HCT116 (cell line): ENCODE data around the gene SPATA19. TPM values are rescaled to one million over a fixed set of nuclear protein-coding genes. Genes with fewer than 3 reads are reported as not detected.

Experiments
- ATAC-seq: fragments of 200-7000 bp; cut with Tn5 transposase; 2 replicates; pipeline ENCODE4 v1.9.1; 2020; ENCODE audit warnings: mild to moderate bottlenecking, moderate library complexity
- BruUV-seq: library from RNA; stranded (reverse); fragments of 400-500 nt; replicated peaks from 2 replicates; lab custom pipeline; 2021; lab: Mats Ljungman, UMichigan
- CTCF ChIA-PET: fragments of 300-600 bp; sonication (Branson Sonifier 250); formaldehyde crosslinking; loops from one replicate; lab custom pipeline; 2021; ENCODE audit warnings: antibody characterized with exemption; lab: Charles Lee
- POLR2A ChIA-PET: fragments of 300-600, 350-600 bp; sonication (Branson Sonifier 250); formaldehyde crosslinking; loops from one replicate; lab custom pipeline; 2021; ENCODE audit warnings: antibody characterized with exemption; lab: Charles Lee
- RAD21 ChIA-PET, 2 experiments: fragments of 300-600 bp; sonication (Branson Sonifier 250); formaldehyde crosslinking; loops; one replicate each; lab custom pipeline; 2023; ENCODE audit warnings: low total read pairs in 2 of 2; ENCODE audit not compliant: uncharacterized antibody in 2 of 2, unreplicated experiment in 2 of 2, low non-redundant PET in 1 of 2; lab: Charles Lee
- DNase-seq: peaks from one replicate; pipeline ENCODE4 v3.0.0-alpha.2; 2010; ENCODE audit warnings: low read depth, low spot score
- H2AFZ ChIP-seq: fragments of 200-600 bp; shearing (Covaris generic), sonication (generic); 2 replicates; pipeline ENCODE4 v1.6.1; 2017; ENCODE audit warnings: low read depth, mixed run types, mixed read lengths, antibody characterized with exemption, low read length; ENCODE audit not compliant: poor library complexity, severe bottlenecking
- H3K27ac ChIP-seq: 2 replicates; pipeline ENCODE4 v1.5.1; 2012; ENCODE audit warnings: low read depth, low read length
- H3K27me3 ChIP-seq: fragments of 200-600 bp; sonication (generic); 2 replicates; pipeline ENCODE4 v1.6.1; 2016; ENCODE audit warnings: mixed run types, low read length, mixed read lengths; ENCODE audit not compliant: insufficient read depth
- H3K36me3 ChIP-seq, 2 experiments: fragments of 200-500 bp in 1 of 2; fragments of 200-600 bp in 1 of 2; sonication (Bioruptor generic) in 1 of 2; sonication (generic) in 1 of 2; 2 replicates each; pipeline versions ENCODE4 v1.5.1 to v1.6.1; 2014 to 2016; ENCODE audit warnings: low read length in 2 of 2, inconsistent platforms in 1 of 2, mixed read lengths in 1 of 2, mixed run types in 1 of 2; ENCODE audit not compliant: insufficient read depth in 2 of 2, control insufficient read depth in 1 of 2
- H3K4me1 ChIP-seq, 2 experiments: fragments of 200-600 bp in 1 of 2; sonication (generic) in 1 of 2; 2 replicates each; pipeline versions ENCODE4 v1.5.1 to v1.6.1; 2012 to 2017; ENCODE audit warnings: low read length in 2 of 2, inconsistent platforms in 1 of 2, mild to moderate bottlenecking in 1 of 2, mixed read lengths in 1 of 2, mixed run types in 1 of 2, moderate library complexity in 1 of 2; ENCODE audit not compliant: insufficient read depth in 2 of 2, control insufficient read depth in 1 of 2
- H3K4me2 ChIP-seq: fragments of 200-600 bp; sonication (generic); 2 replicates; pipeline ENCODE4 v1.6.1; 2017; ENCODE audit warnings: mixed run types, low read length, mixed read lengths
- H3K4me3 ChIP-seq, 2 experiments: fragments of 200-600 bp in 1 of 2; sonication (generic) in 1 of 2; replicated peaks in 1 of 2; 2 replicates each; pipeline ENCODE4 v1.5.1; 2011 to 2016; ENCODE audit warnings: low read length in 2 of 2, control low read depth in 1 of 2, low read depth in 1 of 2, mild to moderate bottlenecking in 1 of 2, mixed read lengths in 1 of 2, mixed run types in 1 of 2
- H3K79me2 ChIP-seq: fragments of 200-600 bp; sonication (generic); 2 replicates; pipeline ENCODE4 v1.6.1; 2017; ENCODE audit warnings: mild to moderate bottlenecking, mixed run types, low read length, moderate library complexity, mixed read lengths; ENCODE audit not compliant: insufficient read depth
- H3K9ac ChIP-seq: fragments of 200-600 bp; sonication (generic); 2 replicates; pipeline ENCODE4 v1.6.1; 2016; ENCODE audit warnings: low read length, mixed read lengths
- H3K9me2 ChIP-seq: fragments of 200-600 bp; sonication (generic), shearing (Covaris generic); 2 replicates; pipeline ENCODE4 v1.6.1; 2017; ENCODE audit warnings: mixed run types, mild to moderate bottlenecking, moderate library complexity; ENCODE audit not compliant: insufficient read depth
- H3K9me3 ChIP-seq, 2 experiments: fragments of 200-500 bp in 1 of 2; fragments of 200-600 bp in 1 of 2; sonication (Bioruptor generic) in 1 of 2; sonication (generic) in 1 of 2; 2 replicates each; pipeline ENCODE4 v1.6.1; 2014 to 2017; ENCODE audit warnings: low read length in 2 of 2, mixed read lengths in 2 of 2, inconsistent platforms in 1 of 2, low read depth in 1 of 2, mild to moderate bottlenecking in 1 of 2, mixed run types in 1 of 2, moderate library complexity in 1 of 2; ENCODE audit not compliant: control insufficient read depth in 1 of 2, insufficient read depth in 1 of 2
- H4K20me1 ChIP-seq: fragments of 200-600 bp; sonication (generic), shearing (Covaris generic); 2 replicates; pipeline ENCODE4 v1.6.1; 2017; ENCODE audit warnings: mixed run types, mild to moderate bottlenecking, moderate library complexity; ENCODE audit not compliant: insufficient read depth
- CBX3 ChIP-seq: IDR thresholded peaks from 2 replicates; pipeline ENCODE4 v1.6.1; 2012; ENCODE audit warnings: low read depth
- CEBPB ChIP-seq: IDR thresholded peaks from 2 replicates; pipeline ENCODE4 v1.6.1; 2012; ENCODE audit warnings: low read depth
- EGR1 ChIP-seq: IDR thresholded peaks from 2 replicates; pipeline ENCODE4 v1.6.1; 2012; ENCODE audit warnings: low read depth
- JUND ChIP-seq: IDR thresholded peaks from 2 replicates; pipeline ENCODE4 v1.6.1; 2012
- POLR2AphosphoS5 ChIP-seq: IDR thresholded peaks from 2 replicates; pipeline ENCODE4 v1.6.1; 2011; ENCODE audit warnings: mild to moderate bottlenecking, low read depth, low read length, moderate library complexity
- RAD21 ChIP-seq: IDR thresholded peaks from 2 replicates; pipeline ENCODE4 v1.6.1; 2012; ENCODE audit warnings: low read depth, mild to moderate bottlenecking
- SRF ChIP-seq: IDR thresholded peaks from 2 replicates; pipeline ENCODE4 v1.6.1; 2012; ENCODE audit warnings: low read depth
- TCF7L2 ChIP-seq: IDR thresholded peaks from 2 replicates; pipeline ENCODE4 v1.7.0; 2011; ENCODE audit warnings: borderline replicate concordance, inconsistent platforms; ENCODE audit not compliant: insufficient read depth, insufficient read length; ENCODE audit errors: extremely low read depth
- ZNF274 ChIP-seq: fragments of 200-500 bp; sonication (Bioruptor generic); IDR thresholded peaks from 2 replicates; pipeline ENCODE4 v1.6.1; 2014; ENCODE audit warnings: mild to moderate bottlenecking, low read depth, low read length, inconsistent platforms
- intact Hi-C: fragments of 100-400 bp; cut with micrococcal nuclease; formaldehyde crosslinking; loops from 2 replicates; pipeline ENCODE4 v1.10.0; 2022
- total RNA-seq: library from RNA; stranded (reverse); gene quantifications from one replicate; pipeline ENCODE4 v1.2.1, GENCODE V29; 2021; ENCODE audit not compliant: unreplicated experiment
- TF ChIP-seq, protein P1 (sequence below): IDR thresholded peaks from 2 replicates; pipeline ENCODE4 v1.6.1; 2011; ENCODE audit warnings: mild to moderate bottlenecking, low read length, moderate library complexity; ENCODE audit not compliant: insufficient replicate concordance; ENCODE audit errors: extremely low read depth
- TF ChIP-seq, protein P2 (sequence below), 3 experiments: fragments of 200-600 bp in 1 of 3; sonication (generic) in 1 of 3; IDR thresholded peaks in 2 of 3; conservative IDR thresholded peaks in 1 of 3; 2 replicates each; pipeline ENCODE4 v1.5.1; 2012 to 2017; ENCODE audit warnings: low read depth in 2 of 3, low read length in 2 of 3, antibody characterized with exemption in 1 of 3, borderline replicate concordance in 1 of 3, control low read depth in 1 of 3, mild to moderate bottlenecking in 1 of 3, mixed read lengths in 1 of 3, mixed run types in 1 of 3, moderate library complexity in 1 of 3; ENCODE audit not compliant: insufficient read depth in 1 of 3
- TF ChIP-seq, protein P3 (sequence below): IDR thresholded peaks from 2 replicates; pipeline ENCODE4 v1.6.1; 2012

SPATA19 gene
- total RNA-seq, 1 experiment from 2014 or later, result not detected

DNA sequence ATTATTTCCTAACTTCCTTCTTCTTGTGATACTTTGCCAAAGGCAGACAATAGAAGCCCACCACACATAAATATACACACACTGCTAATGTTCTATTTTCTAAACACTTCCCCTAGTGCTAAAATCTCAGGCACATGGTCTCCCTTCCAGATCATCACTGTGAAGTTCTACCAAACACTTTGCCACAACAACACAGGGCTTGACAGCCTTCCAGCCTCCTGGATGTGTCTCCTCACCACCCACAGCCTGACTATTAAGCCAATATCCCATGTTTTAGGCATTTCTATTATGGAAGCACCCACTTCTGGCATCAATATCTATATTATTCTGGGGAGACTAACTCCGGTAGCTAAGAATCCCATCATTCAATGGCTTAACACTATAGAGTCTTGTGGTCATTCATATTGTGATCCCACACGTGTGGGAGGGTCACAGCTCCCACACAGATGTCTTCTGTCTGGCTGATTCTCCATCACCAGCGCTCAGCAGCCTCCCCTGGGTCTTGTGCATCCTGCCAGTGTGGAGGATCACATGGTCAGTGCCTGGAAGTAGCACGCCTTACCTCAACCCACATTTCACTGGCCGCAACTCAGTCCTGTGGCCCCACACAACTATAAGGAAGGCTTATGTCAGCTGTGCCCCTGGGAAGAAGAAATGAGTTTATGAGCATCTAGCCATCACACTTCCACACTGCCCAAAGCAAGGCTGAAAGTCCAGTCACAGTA lies 29.0 kb downstream of the SPATA19 start:
- Histone ChIP-seq H3K9me3 (no peaks in the 10 kb centered on the region), H3K4me1 (no peaks in the 10 kb centered on the region), H3K27me3 (peaks cover 8% of the 10 kb centered on the region; the same call in 1 of the 2 replicates), H3K9ac (no peak overlapping the region), H3K9me2 (no peaks in the 10 kb centered on the region), H4K20me1 (no peaks in the 10 kb centered on the region), H3K36me3 (no peaks in the 10 kb centered on the region), H2AFZ (no peak overlapping the region), H3K27ac (no peak overlapping the region), H3K4me3 (no peak overlapping the region), H3K4me2 (no peak overlapping the region), H3K79me2 (no peaks in the 10 kb centered on the region)
- intact Hi-C loops, result no loop called here
- no peak for ATAC-seq
- ChIA-PET CTCF (no interaction called here), POLR2A (no interaction called here), RAD21 (no interaction called here)
- BruUV-seq, result no TSS peak
- TF ChIP-seq, protein P1, sequence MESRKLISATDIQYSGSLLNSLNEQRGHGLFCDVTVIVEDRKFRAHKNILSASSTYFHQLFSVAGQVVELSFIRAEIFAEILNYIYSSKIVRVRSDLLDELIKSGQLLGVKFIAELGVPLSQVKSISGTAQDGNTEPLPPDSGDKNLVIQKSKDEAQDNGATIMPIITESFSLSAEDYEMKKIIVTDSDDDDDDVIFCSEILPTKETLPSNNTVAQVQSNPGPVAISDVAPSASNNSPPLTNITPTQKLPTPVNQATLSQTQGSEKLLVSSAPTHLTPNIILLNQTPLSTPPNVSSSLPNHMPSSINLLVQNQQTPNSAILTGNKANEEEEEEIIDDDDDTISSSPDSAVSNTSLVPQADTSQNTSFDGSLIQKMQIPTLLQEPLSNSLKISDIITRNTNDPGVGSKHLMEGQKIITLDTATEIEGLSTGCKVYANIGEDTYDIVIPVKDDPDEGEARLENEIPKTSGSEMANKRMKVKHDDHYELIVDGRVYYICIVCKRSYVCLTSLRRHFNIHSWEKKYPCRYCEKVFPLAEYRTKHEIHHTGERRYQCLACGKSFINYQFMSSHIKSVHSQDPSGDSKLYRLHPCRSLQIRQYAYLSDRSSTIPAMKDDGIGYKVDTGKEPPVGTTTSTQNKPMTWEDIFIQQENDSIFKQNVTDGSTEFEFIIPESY, result no peak
- no peak for TF ChIP-seq TCF7L2
- TF ChIP-seq RAD21, result no peak
- no peak for TF ChIP-seq ZNF274
- no peak for TF ChIP-seq SRF
- DNase-seq, result no peak

DNA sequence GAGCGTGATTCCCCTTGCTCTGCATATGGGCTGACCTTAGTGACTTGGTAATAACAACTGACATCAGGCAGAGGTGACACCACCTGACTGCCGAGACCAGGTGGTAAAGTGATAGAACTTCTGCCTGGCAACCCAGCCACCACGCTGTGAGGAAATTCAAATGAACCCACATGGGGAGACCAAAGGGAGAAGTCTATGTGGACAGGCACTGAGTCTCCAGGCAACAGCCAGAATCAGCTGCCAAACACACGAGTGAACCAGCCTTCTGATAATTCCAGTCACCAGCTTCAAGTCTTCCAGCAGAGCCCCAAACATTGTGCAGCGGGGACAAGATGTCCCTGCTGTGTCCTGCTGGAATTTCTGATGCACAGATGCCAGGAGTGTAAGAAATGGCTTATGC lies 29.7 kb downstream of the SPATA19 start:
- no peaks in the 10 kb centered on the region for H4K20me1 ChIP-seq
- BruUV-seq, result no TSS peak
- H3K9me3 ChIP-seq, result no peaks in the 10 kb centered on the region
- ATAC-seq (no peak), DNase-seq (no peak)
- no peak overlapping the region for H3K9ac ChIP-seq
- peaks cover 14% of the 10 kb centered on the region; the same call in 1 of the 2 replicates for H3K27me3 ChIP-seq
- no peaks in the 10 kb centered on the region for H3K4me1 ChIP-seq
- ChIA-PET CTCF (no interaction called here), POLR2A (no interaction called here), RAD21 (no interaction called here)
- no peak overlapping the region for H3K27ac ChIP-seq
- no peak overlapping the region for H3K4me2 ChIP-seq
- no peaks in the 10 kb centered on the region for H3K9me2 ChIP-seq
- no peak overlapping the region for H3K4me3 ChIP-seq
- H2AFZ ChIP-seq, result no peak overlapping the region
- no peaks in the 10 kb centered on the region for H3K36me3 ChIP-seq
- intact Hi-C loops, result no loop called here
- no peaks in the 10 kb centered on the region for H3K79me2 ChIP-seq
- no peak for TF ChIP-seq EGR1
- TF ChIP-seq POLR2AphosphoS5, result no peak
- TF ChIP-seq, protein P2, sequence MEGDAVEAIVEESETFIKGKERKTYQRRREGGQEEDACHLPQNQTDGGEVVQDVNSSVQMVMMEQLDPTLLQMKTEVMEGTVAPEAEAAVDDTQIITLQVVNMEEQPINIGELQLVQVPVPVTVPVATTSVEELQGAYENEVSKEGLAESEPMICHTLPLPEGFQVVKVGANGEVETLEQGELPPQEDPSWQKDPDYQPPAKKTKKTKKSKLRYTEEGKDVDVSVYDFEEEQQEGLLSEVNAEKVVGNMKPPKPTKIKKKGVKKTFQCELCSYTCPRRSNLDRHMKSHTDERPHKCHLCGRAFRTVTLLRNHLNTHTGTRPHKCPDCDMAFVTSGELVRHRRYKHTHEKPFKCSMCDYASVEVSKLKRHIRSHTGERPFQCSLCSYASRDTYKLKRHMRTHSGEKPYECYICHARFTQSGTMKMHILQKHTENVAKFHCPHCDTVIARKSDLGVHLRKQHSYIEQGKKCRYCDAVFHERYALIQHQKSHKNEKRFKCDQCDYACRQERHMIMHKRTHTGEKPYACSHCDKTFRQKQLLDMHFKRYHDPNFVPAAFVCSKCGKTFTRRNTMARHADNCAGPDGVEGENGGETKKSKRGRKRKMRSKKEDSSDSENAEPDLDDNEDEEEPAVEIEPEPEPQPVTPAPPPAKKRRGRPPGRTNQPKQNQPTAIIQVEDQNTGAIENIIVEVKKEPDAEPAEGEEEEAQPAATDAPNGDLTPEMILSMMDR (IDR thresholded peaks at IDR 0.05 in 2 of 3, conservative IDR thresholded peaks at IDR 0.05 in 1 of 3; ENCODE audit: borderline replicate concordance in 1 of 3, insufficient read depth in 1 of 3, low read depth in 2 of 3, low read length in 2 of 3), result no peak
- TF ChIP-seq, protein P1, result no peak
- TF ChIP-seq, protein P3, sequence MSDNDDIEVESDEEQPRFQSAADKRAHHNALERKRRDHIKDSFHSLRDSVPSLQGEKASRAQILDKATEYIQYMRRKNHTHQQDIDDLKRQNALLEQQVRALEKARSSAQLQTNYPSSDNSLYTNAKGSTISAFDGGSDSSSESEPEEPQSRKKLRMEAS, result no peak
- no peak for TF ChIP-seq TCF7L2
- no peak for TF ChIP-seq CBX3
- TF ChIP-seq JUND, result no peak
- TF ChIP-seq CEBPB, result no peak
